ENCODE measurements around the gene OR5K3. TPM values are rescaled to one million over a fixed set of nuclear protein-coding genes. Genes with fewer than 3 reads are reported as not detected.

The OR5K3 gene
- total and polyA plus RNA-seq, 2 of the 4 experiments (the other 2 are of a cell fraction): not detected

GRCh38 chr3:98367464-98368246 is 22.8 kb upstream of the OR5K3 start:
- H3K9ac ChIP-seq (ENCODE audit: low read depth, low read length): no peak overlapping the region
- no peak overlapping the region for H2BK15ac ChIP-seq (ENCODE audit: low read depth, low read length)
- no peak overlapping the region for H4K91ac ChIP-seq (ENCODE audit: insufficient read depth, low read depth, low read length)
- no peaks in the 10 kb centered on the region for H3K27me3 ChIP-seq (ENCODE audit: control insufficient read depth, insufficient read depth, low read length)
- DNase-seq (no peak), ATAC-seq (ENCODE audit: low read depth) (no peak)
- no peak overlapping the region for H3K18ac ChIP-seq (ENCODE audit: low read depth, low read length)
- no peaks in the 10 kb centered on the region for H3K36me3 ChIP-seq (ENCODE audit: control insufficient read depth, insufficient read depth, low read length)
- no peak overlapping the region for H2AFZ ChIP-seq (replicated peaks; ENCODE audit: low read length, poor library complexity)
- H3K9me3 ChIP-seq (ENCODE audit: control insufficient read depth, insufficient read depth, low read length): no peaks in the 10 kb centered on the region
- TF ChIP-seq SMC3 (IDR thresholded peaks at IDR 0.05; ENCODE audit: low read depth, low read length): no peak
- no peak for TF ChIP-seq MXI1 (IDR thresholded peaks at IDR 0.05; ENCODE audit: borderline replicate concordance, low read depth, low read length)
- no peak for TF ChIP-seq MAFK (IDR thresholded peaks at IDR 0.05; ENCODE audit: low read depth, low read length)
- no peak for TF ChIP-seq CHD1 (IDR thresholded peaks at IDR 0.05; ENCODE audit: low read depth, low read length)
- no peak for TF ChIP-seq CEBPB (IDR thresholded peaks at IDR 0.05; ENCODE audit: low read depth, low read length)
- TF ChIP-seq BHLHE40 (IDR thresholded peaks at IDR 0.05; ENCODE audit: low read depth, low read length): no peak
- TF ChIP-seq, protein P1, sequence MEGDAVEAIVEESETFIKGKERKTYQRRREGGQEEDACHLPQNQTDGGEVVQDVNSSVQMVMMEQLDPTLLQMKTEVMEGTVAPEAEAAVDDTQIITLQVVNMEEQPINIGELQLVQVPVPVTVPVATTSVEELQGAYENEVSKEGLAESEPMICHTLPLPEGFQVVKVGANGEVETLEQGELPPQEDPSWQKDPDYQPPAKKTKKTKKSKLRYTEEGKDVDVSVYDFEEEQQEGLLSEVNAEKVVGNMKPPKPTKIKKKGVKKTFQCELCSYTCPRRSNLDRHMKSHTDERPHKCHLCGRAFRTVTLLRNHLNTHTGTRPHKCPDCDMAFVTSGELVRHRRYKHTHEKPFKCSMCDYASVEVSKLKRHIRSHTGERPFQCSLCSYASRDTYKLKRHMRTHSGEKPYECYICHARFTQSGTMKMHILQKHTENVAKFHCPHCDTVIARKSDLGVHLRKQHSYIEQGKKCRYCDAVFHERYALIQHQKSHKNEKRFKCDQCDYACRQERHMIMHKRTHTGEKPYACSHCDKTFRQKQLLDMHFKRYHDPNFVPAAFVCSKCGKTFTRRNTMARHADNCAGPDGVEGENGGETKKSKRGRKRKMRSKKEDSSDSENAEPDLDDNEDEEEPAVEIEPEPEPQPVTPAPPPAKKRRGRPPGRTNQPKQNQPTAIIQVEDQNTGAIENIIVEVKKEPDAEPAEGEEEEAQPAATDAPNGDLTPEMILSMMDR (conservative IDR thresholded peaks at IDR 0.05; ENCODE audit: low read depth, low read length): no peak
- no peak for TF ChIP-seq NFE2L2 (IDR thresholded peaks at IDR 0.05; ENCODE audit: low read depth, low read length)
- TF ChIP-seq RFX5 (IDR thresholded peaks at IDR 0.05; ENCODE audit: low read depth, low read length): no peak
- no peak for TF ChIP-seq FOS (IDR thresholded peaks at IDR 0.05; ENCODE audit: low read depth, low read length)
- TF ChIP-seq, protein P2, sequence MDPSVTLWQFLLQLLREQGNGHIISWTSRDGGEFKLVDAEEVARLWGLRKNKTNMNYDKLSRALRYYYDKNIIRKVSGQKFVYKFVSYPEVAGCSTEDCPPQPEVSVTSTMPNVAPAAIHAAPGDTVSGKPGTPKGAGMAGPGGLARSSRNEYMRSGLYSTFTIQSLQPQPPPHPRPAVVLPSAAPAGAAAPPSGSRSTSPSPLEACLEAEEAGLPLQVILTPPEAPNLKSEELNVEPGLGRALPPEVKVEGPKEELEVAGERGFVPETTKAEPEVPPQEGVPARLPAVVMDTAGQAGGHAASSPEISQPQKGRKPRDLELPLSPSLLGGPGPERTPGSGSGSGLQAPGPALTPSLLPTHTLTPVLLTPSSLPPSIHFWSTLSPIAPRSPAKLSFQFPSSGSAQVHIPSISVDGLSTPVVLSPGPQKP (IDR thresholded peaks at IDR 0.05; ENCODE audit: borderline replicate concordance, low read depth, low read length): no peak
- TF ChIP-seq MAZ (IDR thresholded peaks at IDR 0.05; ENCODE audit: borderline replicate concordance, low read depth, low read length): no peak
- no peak for TF ChIP-seq RCOR1 (IDR thresholded peaks at IDR 0.05; ENCODE audit: insufficient replicate concordance, low read length)
- TF ChIP-seq, protein P3, sequence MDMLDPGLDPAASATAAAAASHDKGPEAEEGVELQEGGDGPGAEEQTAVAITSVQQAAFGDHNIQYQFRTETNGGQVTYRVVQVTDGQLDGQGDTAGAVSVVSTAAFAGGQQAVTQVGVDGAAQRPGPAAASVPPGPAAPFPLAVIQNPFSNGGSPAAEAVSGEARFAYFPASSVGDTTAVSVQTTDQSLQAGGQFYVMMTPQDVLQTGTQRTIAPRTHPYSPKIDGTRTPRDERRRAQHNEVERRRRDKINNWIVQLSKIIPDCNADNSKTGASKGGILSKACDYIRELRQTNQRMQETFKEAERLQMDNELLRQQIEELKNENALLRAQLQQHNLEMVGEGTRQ (IDR thresholded peaks at IDR 0.05; ENCODE audit: low read depth, low read length): no peak
- TF ChIP-seq RAD21 (IDR thresholded peaks at IDR 0.05; ENCODE audit: low read length): no peak
- TF ChIP-seq POLR2A (IDR thresholded peaks at IDR 0.05; ENCODE audit: low read depth, low read length): no peak
- no peak overlapping the region for H2BK20ac ChIP-seq (ENCODE audit: low read depth, low read length)
- H3K27ac ChIP-seq (ENCODE audit: insufficient read depth, low read length): no peak overlapping the region
- no peak overlapping the region for H2AK9ac ChIP-seq (replicated peaks; ENCODE audit: low read depth, low read length, poor library complexity)
- H4K5ac ChIP-seq (ENCODE audit: low read depth, low read length): no peak overlapping the region
- H2AK5ac ChIP-seq (ENCODE audit: low read depth, low read length): no peak overlapping the region
- intact Hi-C loops (cut with micrococcal nuclease): no loop called here
- CTCF ChIA-PET: no interaction called here
- H3K23ac ChIP-seq (ENCODE audit: low read depth, low read length): no peak overlapping the region
- no peaks in the 10 kb centered on the region for H4K20me1 ChIP-seq (ENCODE audit: insufficient read depth, low read length)
- no peak overlapping the region for H3K4me3 ChIP-seq (ENCODE audit: insufficient read depth, low read depth, low read length)
- H3K56ac ChIP-seq (ENCODE audit: extremely low read depth, insufficient read depth, low read length): no peak overlapping the region
- no peak overlapping the region for H3K4ac ChIP-seq (ENCODE audit: low read depth, low read length)
- POLR2A ChIA-PET (ENCODE audit: unreplicated experiment): no interaction called here
- H4K8ac ChIP-seq (ENCODE audit: low read depth in 2 of 2, low read length in 2 of 2): no peak overlapping the region
- no TSS peak for BruUV-seq (replicated peaks)
- no peaks in the 10 kb centered on the region for H3K79me1 ChIP-seq (ENCODE audit: low read depth in 1 of 2, low read length in 2 of 2)
- dilution Hi-C loops (cut with HindIII; ENCODE audit: low sequenced_read_pairs, unreplicated experiment): no loop called here
- no peaks in the 10 kb centered on the region for H3K9me1 ChIP-seq (ENCODE audit: insufficient read depth, low read length)
- in situ Hi-C loops (cut with MboI; ENCODE audit: low sequenced_read_pairs): loop anchor here (25.0 kb wide), 1 partner anchor 95 kb away; the partner anchor contains the start of gene OR5K1
- no peak overlapping the region for H3K14ac ChIP-seq (replicated peaks; ENCODE audit: low read depth, low read length)
- no peak overlapping the region for H3K4me2 ChIP-seq (ENCODE audit: low read depth, low read length)
- WGBS, 2 experiments (ENCODE audit: extremely low coverage in 2 of 2, insufficient read length in 1 of 2): 0% methylated on average over 1 of the region's 4 CpGs; no CpG with 5 or more reads in 1 of the 2 experiments
- no peak overlapping the region for H2BK5ac ChIP-seq (ENCODE audit: low read depth, low read length, poor library complexity, severe bottlenecking)
- no peak overlapping the region for H2BK120ac ChIP-seq (ENCODE audit: low read depth, low read length)
- no peaks in the 10 kb centered on the region for H3K4me1 ChIP-seq (ENCODE audit: control insufficient read depth, insufficient read depth, low read length)
